GM18907 (cell line): ENCODE data around the gene NFATC3.

Source experiments
- ATAC-seq: cut with Tn5 transposase; IDR thresholded peaks from one replicate; pipeline ENCODE4 v1.9.1; 2021; ENCODE audit warnings: mild to moderate bottlenecking, moderate library complexity; ENCODE audit not compliant: unreplicated experiment

The NFATC3 gene

DNA sequence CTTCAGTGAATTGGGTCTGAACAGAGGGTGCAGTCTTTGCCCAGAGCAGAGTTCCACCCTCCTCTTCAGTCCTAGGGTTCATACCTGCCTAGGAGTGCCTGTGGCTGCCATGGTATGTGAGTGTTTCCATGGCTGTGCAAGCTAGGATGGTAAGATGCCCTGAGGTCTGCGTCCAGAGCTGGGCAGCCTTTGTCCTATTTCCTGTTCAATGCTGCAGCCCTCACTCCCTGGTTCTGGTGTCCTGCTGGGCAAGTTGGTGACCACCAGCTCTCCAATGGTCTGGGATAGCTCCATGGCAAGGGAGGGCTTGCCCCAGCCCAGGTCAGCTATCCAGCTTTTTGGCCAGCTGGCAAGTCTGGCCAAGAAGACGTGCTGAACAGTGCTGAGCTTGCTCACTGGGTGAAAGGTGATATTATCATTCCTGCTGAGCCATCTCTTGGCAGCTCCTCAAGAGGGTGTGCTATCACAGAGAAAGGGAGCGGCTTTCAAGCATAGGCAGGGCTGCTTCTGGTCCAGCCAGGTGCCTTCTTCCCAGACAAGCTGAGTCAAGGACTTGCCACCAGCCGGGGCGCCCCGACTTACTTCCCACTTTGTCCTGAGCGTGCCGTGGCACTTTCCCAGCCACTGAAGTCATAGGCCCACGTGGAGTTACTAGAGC is 13.0 kb upstream of the NFATC3 start:
- ATAC-seq = no peak

DNA sequence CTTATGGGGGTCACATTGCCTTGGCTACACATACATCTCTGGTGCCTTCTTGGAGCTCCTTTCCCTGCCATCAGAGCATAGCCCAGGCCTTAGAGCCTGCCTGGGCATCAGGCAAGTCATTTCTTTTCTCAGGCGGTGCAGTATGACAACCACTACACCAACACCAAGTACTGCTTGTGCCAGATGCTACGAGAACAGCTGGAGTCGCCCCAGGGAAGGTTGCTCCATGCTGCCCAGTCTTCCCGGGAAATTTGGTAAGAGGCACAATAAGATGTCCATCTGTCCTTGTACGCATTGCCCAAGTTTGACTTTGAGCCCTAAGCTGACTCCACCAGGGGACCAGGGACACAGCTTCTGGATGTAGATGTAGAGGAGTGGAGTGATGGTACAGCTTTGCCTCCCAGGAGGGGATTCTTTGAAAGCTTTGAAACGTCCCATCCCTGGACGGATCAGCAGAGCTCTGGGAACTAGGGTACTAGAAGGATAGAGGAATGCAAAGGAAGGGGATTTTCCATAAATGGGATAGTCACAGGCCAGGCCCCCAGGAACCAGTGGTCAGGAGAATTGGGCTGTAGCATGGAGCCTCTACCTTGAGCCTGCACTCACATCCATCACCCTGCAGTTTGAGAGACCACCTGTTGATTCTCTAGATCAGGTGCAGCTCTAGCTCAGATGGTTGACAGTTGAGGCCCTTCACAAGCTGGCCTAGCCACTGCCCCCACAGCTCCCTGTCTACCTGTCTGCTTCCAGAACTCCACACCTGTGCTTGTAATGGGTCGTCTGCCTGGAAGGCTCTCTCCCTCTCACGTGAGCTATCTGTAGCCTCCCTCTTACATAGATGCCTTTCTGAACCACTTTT is 11.0 kb upstream of the NFATC3 start:
- peak; percentile 4 for ATAC-seq

DNA sequence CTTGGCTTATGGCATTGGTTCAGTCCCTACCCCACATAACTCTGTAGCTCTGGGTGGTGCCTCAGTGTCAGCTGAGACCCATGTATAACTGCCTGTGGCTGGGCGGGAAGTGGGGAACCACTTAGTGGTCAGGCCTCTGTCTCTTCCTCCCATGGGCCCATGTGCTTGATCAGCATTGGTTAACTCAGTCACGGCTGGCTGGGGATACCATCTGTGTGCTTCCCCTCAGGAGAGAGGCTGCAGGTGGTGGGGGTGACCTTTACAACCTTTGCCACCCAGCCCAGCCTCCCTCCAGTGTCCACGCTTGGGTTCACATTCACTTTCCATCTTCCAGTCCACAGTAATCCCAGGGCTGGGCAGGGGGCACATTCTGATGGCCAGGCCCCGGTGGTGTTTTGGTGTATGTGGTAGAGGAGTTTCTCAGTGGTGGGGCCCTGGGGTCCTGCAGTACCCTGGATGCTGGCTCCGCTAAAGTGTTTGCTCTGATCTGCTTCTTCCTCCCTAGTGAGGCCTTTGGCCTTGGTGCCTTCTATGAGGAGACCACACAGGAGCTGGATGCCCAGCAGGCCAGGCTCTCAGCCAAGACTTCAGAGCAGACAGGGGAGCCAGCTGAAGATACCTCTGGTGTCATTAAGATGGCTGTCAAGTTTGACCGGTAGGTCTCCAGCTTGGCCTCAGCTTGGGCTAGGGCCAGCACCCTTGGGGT is 10.2 kb upstream of the NFATC3 start:
- ATAC-seq = peak; percentile 74

DNA sequence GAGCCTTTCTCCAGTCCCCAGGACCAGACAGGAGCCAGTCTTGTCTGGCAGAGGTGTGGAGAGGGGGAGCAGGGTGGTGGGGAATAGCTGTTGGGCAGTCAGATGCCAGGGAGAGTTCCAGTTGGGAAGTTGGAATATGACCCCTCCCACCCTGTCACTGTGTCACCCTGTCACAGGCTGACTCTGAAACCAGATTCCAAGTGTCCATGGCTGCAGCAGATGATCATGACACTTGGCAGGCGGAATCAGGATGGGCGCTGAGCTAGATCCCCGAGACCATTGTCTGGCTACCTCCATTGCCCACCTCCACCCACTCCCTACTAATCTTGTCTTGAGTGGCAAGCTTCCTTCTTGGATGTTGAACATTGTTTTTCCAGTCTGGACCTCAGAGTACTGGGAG is 9.2 kb upstream of the NFATC3 start:
- ATAC-seq = no peak

DNA sequence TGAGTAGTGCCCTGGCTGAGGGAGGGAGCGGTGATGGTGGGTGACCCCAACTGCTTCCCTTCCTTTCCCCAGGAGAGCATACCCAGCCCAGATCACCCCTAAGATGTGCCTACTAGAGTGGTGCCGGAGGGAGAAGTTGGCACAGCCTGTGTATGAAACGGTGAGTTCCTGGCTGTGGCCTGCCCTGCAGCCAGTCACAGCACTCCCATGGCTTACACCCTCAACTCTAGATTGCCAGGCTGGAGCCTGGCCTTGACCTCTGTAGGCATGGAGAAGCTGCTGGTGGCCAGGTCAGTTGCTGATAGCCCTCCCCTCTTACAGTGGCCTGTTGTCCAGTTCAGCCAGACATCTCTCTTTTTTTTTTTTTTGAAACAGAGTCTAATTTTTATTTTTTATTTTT is 8.6 kb upstream of the NFATC3 start:
- ATAC-seq = no peak

DNA sequence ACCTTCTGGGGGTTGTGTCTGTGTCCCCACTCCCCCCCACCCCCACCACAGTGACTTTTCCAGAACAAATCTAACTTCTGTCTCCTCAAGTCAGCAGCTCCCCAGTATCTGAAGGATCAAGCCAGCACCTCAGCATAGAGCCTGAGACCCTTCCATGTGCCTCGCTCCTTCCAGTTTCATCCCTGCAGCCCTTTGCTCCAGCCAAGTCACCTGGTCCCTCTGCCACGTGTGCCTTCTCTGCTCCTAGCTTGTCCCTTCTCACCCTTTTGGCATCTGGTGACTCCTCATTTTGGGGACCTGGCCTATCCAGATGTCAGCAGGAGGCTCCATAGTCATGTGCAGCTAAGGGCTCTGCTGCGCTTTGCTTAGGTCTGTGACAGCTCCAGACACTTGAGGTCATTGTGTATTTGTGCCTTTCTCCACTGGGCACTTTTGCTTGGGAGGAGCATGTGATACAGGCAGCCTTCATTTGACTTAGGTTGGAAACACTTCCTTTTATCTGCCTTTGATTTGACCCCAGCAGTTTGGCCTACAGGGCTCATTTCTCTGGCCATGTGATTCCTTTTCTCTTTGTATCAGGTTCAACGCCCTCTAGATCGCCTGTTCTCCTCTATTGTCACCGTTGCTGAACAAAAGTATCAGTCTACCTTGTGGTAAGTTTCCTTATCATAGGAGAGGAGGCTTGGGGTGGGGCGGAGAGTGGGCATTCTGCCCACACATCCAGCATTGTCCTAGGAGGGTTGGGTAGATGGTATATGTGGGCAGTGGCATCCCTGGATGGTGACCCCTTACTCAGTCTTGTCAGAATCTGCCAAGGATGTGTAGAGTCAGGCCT is 7.1 kb upstream of the NFATC3 start:
- no peak for ATAC-seq

DNA sequence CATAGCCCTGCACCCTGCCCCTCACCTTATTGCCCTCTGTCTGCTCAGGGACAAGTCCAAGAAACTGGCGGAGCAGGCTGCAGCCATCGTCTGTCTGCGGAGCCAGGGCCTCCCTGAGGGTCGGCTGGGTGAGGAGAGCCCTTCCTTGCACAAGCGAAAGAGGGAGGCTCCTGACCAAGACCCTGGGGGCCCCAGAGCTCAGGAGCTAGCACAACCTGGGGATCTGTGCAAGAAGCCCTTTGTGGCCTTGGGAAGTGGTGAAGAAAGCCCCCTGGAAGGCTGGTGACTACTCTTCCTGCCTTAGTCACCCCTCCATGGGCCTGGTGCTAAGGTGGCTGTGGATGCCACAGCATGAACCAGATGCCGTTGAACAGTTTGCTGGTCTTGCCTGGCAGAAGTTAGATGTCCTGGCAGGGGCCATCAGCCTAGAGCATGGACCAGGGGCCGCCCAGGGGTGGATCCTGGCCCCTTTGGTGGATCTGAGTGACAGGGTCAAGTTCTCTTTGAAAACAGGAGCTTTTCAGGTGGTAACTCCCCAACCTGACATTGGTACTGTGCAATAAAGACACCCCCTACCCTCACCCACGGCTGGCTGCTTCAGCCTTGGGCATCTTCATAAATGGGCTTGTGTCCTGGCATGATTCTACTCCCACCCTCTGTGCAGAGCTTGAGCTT is 6.3 kb upstream of the NFATC3 start:
- no peak for ATAC-seq

DNA sequence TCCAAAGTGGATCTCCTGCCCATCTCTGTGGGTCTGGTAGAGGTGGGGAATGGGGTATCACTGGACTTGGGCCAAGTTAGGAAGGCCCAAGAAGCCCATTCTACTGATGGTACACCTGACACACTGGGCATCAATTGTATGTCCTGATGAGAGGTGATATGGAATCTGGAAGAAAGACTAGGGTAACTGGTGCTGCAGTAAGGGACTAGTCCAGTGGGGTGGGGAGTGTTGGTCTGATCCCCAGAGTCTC is 5.9 kb upstream of the NFATC3 start:
- no peak for ATAC-seq

DNA sequence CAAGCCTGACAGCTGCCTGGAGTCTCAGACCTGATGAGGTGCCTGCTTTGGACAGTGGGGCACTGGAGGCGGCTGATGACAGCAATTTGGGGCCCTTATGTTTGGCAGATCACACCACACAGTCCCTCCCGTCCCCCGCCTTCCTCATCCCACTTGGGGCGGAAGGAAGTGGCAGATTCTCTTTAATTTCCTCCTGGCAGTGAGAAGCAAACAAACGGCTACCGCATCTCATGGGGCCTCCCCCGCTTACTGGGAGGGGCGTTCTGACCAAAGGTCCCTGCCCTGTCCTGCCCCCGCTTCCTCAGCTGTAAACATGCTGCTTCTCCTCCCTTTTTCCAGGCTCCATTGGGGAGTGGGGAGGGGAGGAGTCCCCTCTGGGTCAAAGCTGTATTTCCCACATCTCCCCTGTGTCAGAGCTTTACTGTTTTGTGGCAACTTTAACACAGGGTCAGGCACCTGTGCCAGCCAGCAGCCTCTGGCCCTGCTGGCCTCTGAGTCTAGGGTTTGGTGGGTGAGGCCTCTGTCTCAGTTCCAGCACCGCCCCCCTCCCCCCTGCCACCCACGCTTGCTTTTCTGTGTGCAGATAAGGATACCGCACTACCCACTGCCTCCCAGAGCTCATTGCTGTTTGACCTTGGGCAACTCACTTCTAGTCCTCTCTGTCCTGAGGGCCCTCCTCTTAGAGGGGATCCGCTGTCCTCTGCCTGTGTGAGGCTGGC is 5.4 kb upstream of the NFATC3 start:
- no peak for ATAC-seq

DNA sequence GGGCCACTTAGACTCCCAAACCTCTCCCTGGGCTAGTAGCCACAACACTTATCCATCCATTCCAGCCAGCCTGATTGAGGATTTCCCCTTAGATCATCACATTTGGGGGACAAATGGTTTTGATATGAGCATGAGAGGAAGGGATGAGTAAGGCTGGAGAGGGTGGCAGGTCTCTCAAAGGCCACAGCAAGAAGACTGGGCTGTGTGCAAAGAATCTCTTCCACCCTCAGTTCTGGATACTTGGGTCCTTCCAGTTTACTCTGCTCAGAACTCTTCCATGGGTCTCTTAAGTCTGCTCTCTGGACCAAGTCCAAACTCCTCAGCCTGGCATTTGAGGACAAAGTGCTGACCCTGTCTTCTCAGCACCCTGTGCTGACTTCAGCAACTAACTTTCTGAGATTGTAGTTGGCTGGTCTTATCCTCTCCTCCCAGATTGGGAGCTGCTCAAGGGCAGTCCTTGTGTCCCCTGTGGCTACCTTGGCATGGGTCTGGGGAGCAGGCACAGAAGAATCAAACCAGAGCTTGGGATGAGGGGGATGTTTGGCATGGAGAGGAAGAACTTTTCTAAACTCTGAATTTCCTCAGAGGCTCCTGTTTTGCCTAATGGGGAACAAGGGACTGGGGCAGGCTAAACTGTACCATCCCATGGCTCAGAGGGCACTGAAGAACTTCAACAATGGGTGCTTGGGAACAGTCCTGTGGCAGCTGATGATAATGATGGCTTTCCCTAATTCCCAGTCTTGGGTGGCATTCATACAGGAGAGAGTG is 3.1 kb upstream of the NFATC3 start:
- ATAC-seq = no peak

DNA sequence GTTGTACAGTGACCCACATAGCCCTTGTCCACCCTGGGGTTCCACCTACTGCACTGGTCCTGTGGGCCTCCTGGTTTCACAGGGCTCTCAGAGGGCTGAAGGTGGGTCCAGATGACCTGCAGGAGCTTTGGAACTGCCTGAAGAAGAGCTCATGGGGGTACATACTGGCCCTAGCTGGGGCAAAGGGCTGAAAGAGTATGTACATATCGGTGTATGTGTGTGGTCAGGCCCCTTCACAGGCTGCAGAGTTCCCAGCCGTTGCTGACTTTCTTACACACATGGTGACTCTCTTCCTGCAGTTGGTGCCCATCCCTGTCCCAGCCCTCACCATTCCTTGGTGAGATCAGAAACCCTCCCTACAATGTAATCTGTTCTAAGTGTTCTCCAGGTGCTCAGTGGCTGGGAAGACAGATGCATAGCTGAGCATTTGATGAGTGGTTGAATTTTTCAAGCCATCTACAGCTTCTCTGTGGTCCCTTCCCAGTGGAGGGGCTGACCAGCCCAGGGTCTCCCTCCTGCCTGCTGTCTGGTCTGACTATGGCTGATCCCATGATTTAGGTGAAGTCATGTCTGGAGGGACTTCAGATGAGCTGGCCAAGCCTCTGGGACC is 2.4 kb upstream of the NFATC3 start:
- no peak for ATAC-seq

DNA sequence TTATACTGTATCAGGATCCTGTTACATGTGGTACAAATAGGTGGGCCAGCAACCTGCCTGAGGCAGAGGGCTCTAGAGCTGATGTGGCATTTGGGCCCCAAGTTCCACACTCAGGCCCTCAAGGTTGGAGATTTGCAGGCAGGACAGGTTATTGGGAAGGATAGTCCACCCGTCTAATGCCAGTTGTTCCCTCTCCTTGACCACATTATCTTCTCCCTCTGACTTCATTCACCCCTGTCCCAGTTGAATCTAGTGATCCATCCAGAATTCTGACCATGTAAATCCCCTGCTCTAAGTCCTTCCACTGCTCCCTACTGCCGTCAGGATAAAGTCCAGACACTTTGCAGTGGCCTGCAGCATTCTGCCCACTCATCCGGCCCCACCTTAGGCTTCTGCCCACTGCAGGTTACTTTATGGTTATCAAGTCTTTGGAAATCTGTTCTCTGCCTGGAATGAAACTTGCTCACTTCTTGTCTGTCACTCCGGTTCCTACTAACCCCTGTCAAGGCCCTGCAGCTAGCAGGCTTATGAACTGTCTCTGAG is 1.9 kb upstream of the NFATC3 start:
- no peak for ATAC-seq

DNA sequence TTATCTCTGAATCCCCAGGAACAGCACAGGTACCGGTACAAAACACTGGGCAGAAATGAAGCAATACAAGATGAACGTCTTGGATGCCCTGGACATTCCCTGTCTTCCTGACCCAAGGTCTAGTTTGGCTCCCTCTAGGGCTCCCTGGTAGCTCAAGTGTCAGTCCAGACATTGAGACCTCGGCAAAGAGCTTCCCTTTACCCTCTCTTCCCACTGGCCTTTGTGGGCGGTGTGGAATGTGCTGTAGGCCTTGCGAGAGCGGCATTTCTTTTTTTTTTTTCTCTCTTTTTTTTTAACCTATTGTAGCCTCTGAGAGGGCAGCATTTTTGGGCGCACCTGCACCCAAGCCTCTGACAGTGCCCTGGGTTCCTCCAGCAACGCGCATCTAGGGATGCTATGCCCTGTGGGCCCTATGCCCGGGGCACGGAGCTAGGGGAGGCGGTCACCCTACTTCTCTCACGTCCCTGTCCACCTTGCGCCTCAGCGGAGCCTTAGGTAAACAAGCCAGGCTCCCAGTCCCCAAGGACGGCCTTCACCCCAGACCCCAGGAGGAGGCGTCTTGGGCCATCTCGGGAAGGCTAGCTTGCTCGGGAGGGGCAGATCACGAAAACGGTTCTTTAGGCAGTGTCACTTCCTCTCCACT is 1.2 kb upstream of the NFATC3 start:
- no peak for ATAC-seq

DNA sequence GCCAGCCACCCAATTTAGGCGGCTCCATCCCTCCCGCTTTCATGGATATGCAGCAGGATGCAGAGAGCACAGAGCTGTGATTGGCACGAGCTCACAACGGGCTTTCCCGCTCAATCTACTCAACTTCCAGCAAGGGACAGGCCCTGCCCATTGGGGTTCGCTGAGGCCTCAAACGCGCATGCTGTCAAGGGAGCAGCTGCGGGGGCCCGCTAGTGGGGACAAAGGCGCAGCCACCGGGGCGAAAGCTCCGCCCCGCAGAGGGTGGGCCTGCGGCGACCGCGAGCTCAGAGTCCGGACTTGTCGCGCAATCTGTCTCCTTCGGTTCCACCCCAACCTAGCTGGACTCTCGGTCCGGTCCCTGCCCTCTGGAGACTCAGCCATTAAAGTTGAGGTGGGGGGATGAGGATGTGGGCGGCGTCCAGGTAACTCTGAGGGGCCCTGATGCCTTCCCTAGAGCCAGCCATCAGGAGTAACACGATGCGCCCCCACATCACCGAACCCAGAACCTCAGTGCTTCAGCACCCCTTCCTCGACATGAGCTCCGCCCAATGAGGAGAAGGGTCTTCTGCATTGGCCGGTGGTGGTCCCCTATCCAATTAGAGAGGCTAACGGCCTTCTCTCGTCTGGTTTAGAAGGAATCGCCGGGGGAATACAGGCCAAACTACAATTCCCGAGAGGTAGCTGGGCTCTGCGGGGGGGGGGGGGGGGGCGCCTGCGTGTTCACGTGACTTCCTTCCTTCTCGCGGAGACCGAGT is 489 bp upstream of the NFATC3 start:
- peak; percentile 64 for ATAC-seq

DNA sequence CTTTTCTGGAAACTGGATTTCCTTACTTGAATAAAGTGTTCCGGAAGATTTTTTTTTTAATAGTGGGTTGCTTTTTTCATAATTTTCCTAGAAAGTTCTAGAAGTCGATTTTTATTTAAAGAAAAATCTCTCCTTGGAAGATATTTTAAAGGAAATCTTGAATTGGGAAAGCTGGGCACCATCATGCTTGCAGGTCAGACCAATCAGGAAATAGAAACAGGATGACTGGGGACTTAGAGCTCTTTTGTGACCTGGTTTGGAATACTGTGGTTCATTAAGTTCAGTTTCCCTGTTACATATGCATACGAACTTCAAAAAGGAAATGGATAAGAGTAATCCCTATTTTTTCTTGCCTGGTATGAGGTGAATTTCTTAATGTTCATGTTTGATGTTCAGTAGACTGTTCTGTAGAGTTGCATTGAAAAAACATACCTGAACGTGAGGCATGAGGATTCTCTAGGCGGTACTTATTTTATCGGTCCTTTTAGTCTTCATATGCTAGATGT is 1.2 kb downstream of the NFATC3 start:
- no peak for ATAC-seq

DNA sequence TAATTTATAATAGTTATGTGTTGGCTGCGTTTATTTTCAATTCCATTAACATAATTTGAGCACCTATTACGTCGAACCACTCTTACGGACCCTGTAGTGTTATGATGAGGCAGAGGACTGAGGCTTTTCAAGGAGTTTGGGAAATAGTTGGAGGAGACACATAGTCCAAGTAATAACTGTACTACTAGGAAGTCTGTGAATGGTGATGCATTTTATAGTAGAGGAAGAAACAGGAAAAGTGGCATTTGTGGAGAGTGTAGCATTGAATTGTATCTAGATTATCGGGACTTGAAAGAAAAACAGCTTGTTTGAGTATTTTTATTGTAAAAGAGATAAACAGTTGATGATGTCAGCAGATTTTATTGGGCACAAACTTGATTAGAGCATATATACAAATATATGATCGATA is 1.7 kb downstream of the NFATC3 start:
- no peak for ATAC-seq

DNA sequence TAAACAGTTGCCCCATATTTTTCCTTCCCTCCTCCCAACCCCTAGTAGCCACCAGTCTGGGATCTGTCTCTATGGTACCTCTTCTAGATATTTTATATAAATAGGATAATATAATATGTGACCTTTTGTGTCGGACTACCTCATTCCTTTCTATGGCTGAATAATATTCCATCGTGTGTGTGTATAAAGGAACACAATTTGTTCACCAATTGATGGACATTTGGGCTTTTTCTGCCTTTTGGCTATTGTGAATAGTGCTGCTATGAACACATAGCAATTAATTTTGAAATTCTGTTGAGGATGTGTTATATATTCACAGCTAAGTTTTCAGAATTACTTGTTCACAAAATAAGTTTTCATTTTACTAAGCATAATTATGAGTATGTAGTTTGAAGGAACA is 2.5 kb downstream of the NFATC3 start:
- ATAC-seq = no peak
